ENCODE measurements around the gene RPL18.
A peak's percentile ranks its signal among the peaks of the same experiment; 100 is the strongest.

RPL18 gene

GRCh38 chr19:48627201-48627864, 8.4 kb upstream of the RPL18 start:
- POLR2A ChIA-PET (ENCODE audit: low non-redundant PET), result interaction anchor here (1.6 kb wide), 1 partner anchor 8 kb away, joined by 4 read pairs; the partner anchor contains the start of genes RPL18 and SPHK2
- CTCF ChIA-PET, result interaction anchor here (0.5 to 0.9 kb wide), 2 partner anchors 12 to 46 kb away, joined by 3 read pairs; no protein-coding TSS in a partner anchor
- H3K27ac ChIP-seq, result peak overlapping the region; percentile 99
- TF ChIP-seq CTCF (conservative IDR thresholded peaks at IDR 0.05; ENCODE audit: low read depth), result no peak
- DNase-seq (ENCODE audit: low spot score), result no peak

GRCh38 chr19:48625891-48626327, 6.9 kb upstream of the RPL18 start:
- no peak for TF ChIP-seq CTCF (conservative IDR thresholded peaks at IDR 0.05; ENCODE audit: low read depth)
- no peak for DNase-seq (ENCODE audit: low spot score)
- ChIA-PET POLR2A (ENCODE audit: low non-redundant PET) (no interaction called here), CTCF (interaction anchor here (0.6 kb wide), 1 partner anchor 48 kb away, joined by 3 read pairs; no protein-coding TSS in a partner anchor)
- H3K27ac ChIP-seq, result peak overlapping the region; percentile 99

- CTCF ChIA-PET, result no interaction called here
- H3K27ac ChIP-seq, result peak overlapping the region; percentile 99
- DNase-seq (ENCODE audit: low spot score), result no peak
- no peak for TF ChIP-seq CTCF (conservative IDR thresholded peaks at IDR 0.05; ENCODE audit: low read depth)
- POLR2A ChIA-PET (ENCODE audit: low non-redundant PET), result no interaction called here
Measured at GRCh38 chr19:48624791-48625723, 6.1 kb upstream of the RPL18 start.

- DNase-seq (ENCODE audit: low spot score), result peak; percentile 92
- POLR2A ChIA-PET (ENCODE audit: low non-redundant PET), result no interaction called here
- no peak for TF ChIP-seq CTCF (conservative IDR thresholded peaks at IDR 0.05; ENCODE audit: low read depth)
- peak overlapping the region; percentile 99 for H3K27ac ChIP-seq
- CTCF ChIA-PET, result no interaction called here
Measured at GRCh38 chr19:48624067-48624594, 5.2 kb upstream of the RPL18 start.

- ChIA-PET POLR2A (ENCODE audit: low non-redundant PET) (no interaction called here), CTCF (no interaction called here)
- H3K27ac ChIP-seq, result peak overlapping the region; percentile 99
- no peak for TF ChIP-seq CTCF (conservative IDR thresholded peaks at IDR 0.05; ENCODE audit: low read depth)
- DNase-seq (ENCODE audit: low spot score), result no peak
Measured at GRCh38 chr19:48623556-48624066, 4.6 kb upstream of the RPL18 start.

Data from RWPE1 (cell line).